GM21825 (cell line): ENCODE measurements around the gene WDR82.

Source experiments
- ATAC-seq: cut with Tn5 transposase; IDR thresholded peaks from one replicate; pipeline ENCODE4 v1.9.1; 2021; ENCODE audit warnings: mild to moderate bottlenecking, moderate library complexity; ENCODE audit not compliant: unreplicated experiment

Gene WDR82, protein sequence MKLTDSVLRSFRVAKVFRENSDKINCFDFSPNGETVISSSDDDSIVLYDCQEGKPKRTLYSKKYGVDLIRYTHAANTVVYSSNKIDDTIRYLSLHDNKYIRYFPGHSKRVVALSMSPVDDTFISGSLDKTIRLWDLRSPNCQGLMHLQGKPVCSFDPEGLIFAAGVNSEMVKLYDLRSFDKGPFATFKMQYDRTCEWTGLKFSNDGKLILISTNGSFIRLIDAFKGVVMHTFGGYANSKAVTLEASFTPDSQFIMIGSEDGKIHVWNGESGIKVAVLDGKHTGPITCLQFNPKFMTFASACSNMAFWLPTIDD

DNA sequence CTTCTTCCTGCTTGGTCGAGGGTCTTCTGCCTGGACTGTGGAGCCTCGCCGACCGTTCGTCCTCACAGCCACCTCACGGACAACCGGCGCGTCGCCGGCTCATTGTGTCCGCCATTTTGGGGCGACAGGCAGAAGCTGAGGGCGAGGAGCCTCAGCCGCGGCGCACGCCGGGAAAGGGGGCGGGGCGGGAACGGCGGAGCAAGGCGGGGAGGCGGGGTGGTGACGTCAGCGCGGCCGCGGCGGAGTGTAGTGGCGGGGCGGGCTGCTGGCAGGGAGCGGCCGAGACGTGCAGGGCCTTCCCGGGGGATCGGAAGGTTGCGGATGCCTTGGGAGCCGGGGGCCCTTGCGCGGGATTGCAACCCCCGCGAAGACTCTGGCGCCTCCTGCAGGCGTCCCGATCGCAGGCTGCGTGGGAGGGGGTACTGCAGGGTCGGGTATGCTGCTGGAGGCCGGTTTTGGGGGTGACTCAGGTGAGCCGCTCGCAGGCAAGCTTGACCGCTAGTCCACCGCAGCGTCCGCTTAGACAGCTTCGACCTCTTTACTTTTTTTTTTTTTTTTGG is at the start of gene WDR82:
TSS of gene WDR82 (minus strand) at position 140 of the 560 bp plus-strand sequence. CDS start 288 bp downstream, outside the sequence.
- peak; percentile 73 for ATAC-seq

DNA sequence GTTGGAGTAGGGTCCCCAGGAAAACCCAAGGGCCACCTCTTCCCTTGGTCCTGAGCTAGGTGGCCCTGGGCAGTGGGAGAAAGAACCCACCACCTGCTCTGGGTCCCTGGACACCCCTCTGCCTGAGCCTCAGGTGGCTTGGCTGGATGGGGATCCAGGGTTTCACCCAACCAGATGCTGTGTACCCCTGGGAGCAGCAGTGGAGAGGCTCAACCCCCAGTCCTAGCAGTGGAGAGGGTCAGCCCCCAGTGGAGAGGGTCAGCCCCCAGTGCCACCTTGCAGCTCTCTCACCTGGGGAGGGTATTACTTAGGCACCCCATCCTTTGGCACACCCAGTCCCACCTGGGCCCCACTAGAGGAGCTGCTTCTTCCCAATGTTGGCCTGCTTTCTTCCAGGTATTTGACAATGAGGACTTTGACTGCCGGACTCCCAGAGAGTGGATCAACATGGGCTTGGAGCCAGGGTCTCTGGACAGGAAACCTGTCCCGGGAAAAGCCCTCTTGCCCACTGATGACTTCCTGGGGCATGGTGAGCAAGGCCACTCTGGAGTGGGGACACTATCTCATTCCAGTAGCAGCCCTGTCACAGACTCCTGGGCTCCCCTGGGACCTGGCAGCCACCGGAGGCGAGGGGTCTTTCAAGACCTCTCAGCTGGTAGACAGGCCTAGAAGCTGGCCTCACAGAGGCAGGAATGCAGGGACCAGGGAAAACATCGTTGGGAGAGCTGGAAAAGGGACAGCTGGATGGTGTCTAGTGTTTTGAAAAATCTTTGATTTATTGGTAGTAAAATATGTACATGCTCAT is 49.2 kb upstream of the WDR82 start:
- ATAC-seq: no peak

DNA sequence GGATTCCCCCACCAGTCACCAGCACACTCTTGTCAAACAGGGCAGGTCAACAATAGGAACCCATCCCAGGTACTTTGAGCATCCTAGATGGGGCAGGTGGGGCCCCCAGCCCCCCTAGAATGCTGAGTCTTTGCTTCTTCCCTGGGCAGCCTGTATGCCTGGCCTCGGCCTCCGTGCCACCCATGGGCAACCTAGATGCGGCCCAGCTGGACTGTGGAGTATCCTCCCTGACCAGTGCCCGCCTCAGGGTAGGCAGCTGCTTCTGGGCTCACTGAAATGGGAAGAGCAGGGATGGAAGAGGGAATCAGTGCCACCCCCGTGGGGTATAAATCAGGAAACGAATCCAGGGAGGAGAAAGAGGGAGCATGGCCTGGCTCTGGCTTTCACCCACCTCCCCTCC is 48.5 kb upstream of the WDR82 start:
- ATAC-seq: no peak

DNA sequence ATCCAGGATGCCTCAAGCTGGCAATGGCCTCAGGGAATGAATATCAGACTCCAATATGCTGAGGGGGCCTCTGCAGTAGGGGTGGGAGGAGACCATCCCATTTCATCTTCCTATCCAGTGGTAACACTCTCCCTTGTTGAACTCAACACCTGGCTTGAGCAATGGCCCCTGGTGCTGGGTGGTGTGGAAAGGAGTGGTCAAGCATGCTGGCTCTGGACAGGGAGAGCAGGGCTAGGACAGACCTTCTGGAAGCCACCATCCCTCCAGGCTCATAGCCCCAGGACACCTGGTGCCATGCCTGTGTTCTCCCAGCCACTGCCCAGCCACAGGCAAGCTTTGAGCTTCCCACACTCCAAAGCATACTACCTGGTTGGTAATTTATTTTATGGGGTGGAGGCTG is 47.2 kb upstream of the WDR82 start:
- ATAC-seq: no peak

DNA sequence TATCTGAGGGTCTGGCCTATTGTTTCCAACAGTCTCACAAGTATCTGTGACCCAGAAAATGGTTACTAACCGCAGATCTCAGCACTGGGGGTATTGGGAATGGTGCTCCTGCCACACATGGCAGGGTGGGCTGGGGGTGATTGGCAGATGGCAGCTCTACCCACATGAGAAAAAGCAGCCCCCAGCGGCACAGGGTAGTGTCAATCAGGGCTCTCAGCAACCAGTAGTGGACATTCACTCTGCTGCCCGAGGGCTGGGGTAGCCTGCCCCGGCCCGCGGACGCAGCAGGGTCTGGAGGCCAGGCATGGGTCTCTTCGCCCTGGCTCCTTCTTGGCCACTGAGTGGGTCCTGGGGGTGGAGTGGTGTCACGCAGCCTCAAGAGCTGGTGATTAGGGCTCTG is 46.2 kb upstream of the WDR82 start:
- no peak for ATAC-seq

DNA sequence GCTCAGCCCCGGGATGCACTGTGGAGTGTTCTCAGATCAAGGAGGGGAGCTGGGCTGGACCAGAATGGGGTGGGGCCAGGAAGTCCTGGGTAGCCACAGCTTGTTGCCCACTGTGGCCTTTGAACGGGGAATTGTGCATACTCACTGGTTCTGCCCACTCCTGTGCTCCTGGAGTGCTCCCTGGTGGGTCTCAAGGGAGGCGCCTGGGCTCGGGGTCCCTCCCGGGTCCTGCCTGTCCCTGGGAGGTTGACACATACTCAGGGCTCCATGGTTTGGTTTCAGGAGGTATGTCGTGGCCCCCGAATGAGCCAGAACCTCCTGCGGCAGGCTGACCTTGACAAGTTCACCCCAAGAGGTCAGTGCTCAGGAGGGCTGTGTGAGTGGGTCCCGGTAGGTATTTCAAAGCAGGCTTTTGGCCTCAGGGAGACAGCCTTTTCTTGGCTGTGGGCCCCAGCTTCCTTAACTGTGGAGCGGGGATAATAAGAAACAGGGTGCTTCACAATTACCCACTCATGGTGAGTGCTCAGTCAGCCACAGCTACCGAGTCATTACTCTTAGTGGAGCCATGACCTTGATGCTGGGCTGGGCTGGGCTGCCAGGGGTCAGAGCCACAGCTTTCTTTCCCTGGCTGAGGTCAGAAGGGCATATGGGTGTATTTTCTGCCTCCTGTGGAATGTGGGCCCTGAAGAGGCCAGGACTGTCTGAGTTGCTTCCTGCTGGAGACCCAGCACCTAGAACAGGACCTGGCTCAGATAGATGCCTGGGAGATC is 45.3 kb upstream of the WDR82 start:
- no peak for ATAC-seq

DNA sequence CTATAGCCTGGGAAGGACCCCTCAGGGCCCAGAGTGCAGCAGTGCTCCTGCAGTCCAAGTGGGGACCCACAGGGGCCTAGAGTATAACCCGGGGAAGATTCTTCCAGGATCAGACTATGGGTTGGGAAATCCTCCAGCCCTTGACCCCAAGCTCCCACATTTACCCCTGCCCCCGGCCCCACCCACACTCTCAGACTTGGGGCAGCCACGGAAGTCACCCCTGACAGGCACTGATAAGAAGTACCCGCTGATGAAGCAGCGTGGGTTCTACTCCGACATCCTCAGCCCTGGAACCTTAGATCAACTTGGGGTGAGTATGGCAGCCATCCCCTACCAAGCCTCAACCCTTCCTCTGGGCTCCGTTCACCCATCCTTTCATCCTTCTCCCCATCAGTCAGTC is 44.0 kb upstream of the WDR82 start:
- ATAC-seq: no peak

DNA sequence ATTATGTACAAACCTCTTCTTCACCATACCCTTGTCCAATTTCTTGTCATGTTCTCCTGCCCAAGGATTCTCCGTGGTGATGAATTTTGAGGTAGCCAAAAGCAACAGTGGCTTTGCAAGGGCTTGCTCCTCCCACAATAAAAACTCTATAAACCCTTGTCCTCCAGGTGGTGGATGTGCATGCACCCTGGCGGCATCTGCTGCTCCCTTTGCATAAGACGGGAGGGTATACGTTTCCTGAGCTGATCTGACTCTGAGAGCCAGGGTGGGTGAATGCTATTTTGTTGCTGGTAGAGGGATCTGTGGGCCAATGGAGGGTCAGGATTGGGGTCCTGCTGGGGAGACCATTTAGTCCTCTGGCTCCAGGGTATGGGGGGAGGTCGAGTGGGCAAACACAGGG is 43.0 kb upstream of the WDR82 start:
- no peak for ATAC-seq

DNA sequence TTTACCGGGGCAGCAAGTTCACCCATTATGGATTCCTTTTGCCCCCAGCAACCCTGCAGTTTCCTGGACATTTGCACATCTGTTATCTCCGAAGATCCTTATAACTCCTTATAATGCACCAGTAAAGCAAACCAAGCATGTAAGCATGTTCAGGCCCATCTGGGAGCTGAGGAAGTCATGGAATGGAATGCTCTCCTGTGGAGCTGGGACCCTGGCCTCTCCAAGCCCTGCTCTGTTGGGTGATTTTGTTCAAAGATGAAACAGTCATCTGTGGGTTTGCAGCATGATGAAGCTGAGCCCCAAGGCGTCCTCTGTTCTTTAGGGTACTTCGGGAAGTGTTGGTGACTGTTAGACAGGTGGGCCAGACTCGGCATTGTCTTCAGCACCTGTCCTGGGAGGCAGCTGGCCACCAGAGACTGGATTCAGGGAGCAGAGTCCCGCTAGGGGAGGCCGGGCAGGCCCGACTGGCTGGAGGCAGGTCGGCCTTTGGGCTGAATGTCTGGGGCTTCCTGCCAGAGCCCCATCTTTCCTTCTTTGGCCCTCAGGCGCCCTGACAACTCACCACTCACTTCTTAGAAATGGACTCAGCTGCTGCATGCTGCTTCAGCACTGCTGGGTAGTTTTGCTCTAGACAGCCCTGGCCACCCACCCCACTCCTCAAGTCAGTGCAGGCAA is 41.6 kb upstream of the WDR82 start:
- ATAC-seq: no peak

DNA sequence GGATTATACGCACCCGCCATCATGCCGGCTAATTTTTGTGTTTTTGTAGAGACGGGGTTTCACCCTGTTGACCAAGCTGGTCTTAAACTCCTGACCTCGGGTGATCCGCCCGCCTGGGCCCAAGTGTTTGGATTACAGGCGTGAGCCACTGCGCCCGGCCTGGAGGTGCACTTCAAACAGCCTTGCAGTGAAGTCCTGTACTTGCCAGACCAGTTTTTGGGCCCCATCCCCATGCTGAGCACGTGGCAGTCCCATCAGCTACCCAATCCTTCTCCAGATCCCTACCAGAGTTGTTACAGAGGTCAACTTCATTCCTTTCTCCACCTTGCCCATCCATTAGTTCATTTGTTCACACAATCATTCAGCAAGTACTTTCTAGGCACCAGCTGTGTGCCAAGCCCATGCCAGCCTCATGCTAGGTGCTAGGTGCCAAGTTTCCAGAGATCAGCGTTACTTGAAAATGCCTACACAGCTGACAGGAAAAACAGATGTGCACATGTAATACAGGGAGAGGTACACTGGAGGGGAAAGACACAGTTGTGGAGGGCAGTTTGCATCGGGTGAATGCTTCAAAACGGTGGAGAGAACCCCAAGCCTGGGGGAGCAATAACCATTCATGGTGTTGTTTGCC is 39.9 kb upstream of the WDR82 start:
- no peak for ATAC-seq

DNA sequence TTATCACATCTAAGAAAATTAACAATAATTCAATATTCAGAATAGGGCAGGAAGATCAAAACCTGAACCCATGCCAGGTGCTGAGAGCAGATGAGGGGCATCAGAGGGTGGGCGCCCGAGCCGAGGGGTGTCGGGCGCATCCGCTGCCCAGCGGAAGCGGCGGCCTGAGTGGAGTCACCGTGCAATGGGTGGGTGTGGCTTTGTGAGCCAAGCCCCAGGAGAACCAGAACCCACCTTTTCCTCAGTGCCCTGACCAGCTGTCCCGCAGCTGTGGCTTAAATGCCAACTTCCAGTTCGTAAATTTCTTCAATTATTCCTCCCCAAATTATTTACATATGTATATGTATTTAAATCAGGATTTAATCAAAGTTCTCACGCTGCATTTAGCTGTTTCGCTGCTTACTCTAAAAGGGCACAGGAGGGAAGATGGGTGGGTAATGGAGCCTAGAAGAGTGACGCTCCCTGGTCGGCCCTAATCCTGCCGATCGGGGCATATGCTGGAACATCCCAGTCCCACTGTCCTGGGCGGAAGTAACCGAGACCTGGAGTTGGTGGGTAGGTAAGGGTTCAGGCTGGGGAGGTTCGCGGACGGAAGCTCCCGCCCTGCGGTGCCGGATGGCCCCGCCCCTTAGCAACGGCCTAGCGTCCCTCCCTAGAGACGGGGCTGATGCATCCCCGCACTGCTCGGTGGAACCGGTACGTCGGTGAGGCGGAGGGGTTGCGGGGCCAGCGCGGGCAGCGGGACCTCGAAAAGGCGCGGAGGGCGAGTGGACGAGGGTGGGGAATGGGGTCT is 39.0 kb upstream of the WDR82 start:
- ATAC-seq: peak; percentile 39

DNA sequence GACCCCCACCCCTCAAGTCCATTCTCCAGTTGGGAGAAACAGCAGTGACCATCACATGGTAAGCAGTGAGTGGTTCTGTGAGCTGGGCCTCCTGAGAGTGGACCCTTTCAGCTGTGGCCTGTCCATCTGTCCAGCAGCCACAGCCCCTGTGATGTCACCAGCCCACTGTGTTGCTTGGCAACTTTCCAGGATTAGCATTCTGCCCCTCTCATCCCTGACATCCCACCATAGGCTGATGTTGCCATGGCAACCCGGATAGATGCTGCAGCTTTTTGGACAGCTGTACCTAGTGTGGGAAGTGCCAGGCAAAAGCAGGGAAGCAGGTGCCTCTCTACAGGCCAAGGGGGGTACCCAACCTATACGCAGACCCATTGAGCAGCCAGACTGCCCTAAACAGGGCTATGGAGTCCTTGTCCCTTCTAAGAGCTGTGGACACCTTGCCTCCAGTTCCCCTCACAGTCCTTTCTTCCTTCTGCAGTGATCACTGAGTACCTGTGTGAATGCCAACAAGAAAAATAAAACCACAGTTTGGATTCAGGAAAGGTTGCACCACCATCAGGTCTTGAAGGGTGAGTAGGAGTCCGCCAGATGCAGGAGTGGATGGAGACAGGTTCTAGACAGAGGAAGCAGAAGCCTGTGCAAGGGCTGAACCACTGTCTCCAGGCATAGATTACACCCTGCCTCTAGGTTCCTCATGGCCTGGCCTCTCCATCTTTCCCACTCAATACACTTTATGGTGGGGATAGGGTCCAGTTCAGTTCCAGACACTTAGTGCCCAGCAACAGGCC is 37.7 kb upstream of the WDR82 start, which contains the start of gene DNAH1:
TSS of gene DNAH1 (plus strand) at position 343 of the 788 bp plus-strand sequence. CDS start 6,124 bp downstream, outside the sequence.
- ATAC-seq: no peak

DNA sequence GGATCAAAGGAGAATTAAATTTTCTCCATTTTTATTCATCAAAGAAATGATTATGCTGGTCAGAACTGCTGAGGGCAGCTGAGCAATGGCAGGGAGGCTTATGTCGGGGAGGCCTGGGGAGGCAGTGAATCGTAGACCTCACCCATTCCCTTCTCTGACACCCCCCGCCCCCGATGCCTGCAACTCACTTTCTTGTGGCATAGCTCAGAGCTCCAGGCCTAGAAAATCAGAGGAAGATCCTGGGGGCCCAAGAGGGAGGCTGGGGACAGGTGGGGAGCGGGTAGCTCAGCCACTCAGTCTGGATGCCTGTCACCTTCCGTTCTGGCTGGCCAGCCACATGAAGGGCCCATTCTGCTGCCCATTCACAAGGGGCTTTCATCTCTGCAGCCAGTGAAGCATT is 36.6 kb upstream of the WDR82 start:
- ATAC-seq: no peak

DNA sequence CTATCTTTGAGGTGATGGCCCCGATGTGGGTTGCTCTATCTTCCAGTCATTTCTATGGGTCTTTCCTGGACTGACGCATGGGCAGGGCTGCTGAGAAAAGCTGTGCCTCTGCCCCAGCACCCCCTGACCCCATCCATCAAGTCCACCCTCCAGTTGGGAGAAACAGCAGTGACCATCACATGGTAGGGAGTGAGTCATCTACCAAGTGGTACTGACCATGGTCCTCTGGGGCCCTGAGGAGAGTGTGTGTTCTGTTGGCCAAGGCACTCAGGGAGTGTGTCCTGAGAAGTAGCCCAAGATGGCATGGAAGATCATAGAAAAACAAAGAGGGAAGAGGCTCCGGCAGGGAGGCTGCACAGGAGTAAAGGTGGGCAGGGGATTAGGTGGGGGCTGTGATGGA is 36.0 kb upstream of the WDR82 start:
- ATAC-seq: no peak

DNA sequence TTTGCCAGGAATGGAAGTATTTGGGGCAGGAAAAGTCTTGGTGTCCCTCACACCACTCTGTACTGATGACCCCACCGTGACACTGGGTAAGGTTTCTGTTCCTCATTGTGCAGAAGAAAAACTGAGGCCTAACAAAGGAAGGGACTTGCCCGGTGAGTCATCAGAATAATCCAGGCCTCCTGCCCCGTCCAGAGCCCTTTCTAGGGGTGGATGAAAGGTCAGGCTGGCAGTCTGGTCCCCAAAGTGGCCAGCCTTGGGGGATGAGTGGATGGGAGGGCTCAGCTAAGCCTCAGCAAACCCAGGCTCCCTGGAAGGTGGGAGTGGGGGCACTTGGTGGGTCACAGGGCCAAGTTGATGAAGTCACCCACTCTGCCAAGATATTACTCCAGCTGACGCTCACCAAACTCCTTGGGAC is 35.3 kb upstream of the WDR82 start:
- ATAC-seq: peak; percentile 89

DNA sequence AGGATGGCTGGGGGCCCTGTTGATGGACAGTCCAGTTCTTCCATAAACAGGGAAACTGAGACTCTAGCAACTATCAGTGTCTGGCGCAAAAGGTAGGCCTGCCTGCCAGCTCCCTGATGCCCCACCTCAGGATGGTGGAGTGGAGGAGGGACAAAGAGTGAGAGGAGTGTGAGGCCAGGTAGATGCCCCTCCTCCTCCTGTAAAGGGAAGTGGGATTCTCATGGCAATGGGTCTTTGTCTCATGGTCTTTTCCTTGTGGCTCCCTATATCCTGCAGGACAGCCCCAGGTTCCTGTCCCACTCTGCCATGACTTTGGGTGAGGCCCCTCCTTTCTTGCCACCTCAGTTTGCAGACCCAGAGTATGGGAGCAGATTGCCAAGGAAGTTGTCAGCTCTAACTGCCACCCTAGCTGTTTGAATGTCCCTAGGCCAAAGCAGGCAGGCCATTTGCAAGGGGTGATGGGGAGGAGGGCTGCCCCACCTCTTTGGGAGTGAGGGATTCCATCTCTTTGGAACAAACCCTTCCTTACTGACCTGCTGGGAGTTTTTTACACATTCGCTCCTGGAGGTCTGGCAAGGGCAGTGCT is 34.8 kb upstream of the WDR82 start:
- ATAC-seq: peak; percentile 7

DNA sequence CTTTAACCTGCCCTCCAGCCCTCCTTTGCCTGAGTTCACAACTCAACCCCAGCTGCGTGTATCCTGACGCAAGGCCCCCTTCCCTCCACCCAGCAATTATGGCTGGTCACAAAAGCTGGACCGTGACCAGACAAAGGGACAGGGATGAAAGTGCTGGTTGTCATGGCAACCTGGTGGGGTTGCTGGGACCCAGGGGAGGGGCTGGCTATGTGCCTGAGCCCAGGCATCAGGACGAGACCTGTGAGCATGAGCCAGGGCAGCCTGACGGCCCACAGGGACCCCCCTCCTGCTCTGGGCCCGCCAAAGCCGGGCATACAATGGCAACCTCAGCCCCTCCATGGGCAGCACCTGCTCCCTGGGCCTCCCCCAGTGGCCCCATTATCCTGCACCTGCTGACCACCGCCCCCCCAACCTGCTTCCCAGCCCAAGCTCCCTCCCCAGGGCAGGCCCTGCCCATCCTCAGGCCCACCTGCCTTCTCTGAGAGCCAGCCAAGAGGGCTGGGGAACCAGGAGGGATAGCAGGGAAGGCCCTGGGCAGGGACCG is 33.2 kb upstream of the WDR82 start:
- ATAC-seq: no peak
